ENCODE results near the gene MEX3D. TPM values are rescaled to one million over a fixed set of nuclear protein-coding genes. Genes with fewer than 3 reads are reported as not detected.
A peak's percentile ranks its signal among the peaks of the same experiment; 100 is the strongest.

MEX3D gene
- total RNA-seq, 1 donor from 2014 or later: 2.1 TPM

GRCh38 chr19:1598777-1599459, 30.8 kb upstream of the MEX3D start:
- Mint-ChIP-seq H3K4me3 (no peak overlapping the region), H3K27me3 (no peaks in the 10 kb centered on the region), H3K4me1 (peaks cover 21% of the 10 kb centered on the region), H3K36me3 (ENCODE audit: low read depth) (peaks cover 38% of the 10 kb centered on the region), H3K9me3 (no peaks in the 10 kb centered on the region), H3K27ac (no peak overlapping the region)
- ChIA-PET CTCF (no interaction called here), POLR2A (interaction anchor here (0.7 to 1.4 kb wide), 3 partner anchors 12 to 330 kb away, joined by 3 to 12 read pairs (median 4); partner anchors contain the start of gene CIRBP)
- ATAC-seq (ENCODE audit: low read depth) (no peak), DNase-seq (no peak)
- TF ChIP-seq CTCF (IDR thresholded peaks at IDR 0.05): no peak
- intact Hi-C loops (cut with micrococcal nuclease): no loop called here

- DNase-seq (no peak), ATAC-seq (ENCODE audit: low read depth) (no peak)
- Mint-ChIP-seq H3K4me1 (peaks cover 33% of the 10 kb centered on the region), H3K27ac (peak overlapping the region; percentile 86), H3K9me3 (no peaks in the 10 kb centered on the region), H3K4me3 (peak overlapping the region; percentile 89), H3K27me3 (no peaks in the 10 kb centered on the region), H3K36me3 (ENCODE audit: low read depth) (peaks cover 26% of the 10 kb centered on the region)
- POLR2A ChIA-PET: interaction anchor here (0.6 to 5.4 kb wide), 14 partner anchors 8 to 1442 kb away, joined by 3 to 88 read pairs (median 6); partner anchors contain the start of genes CIRBP, TCF3 and UQCR11
- intact Hi-C loops (cut with micrococcal nuclease): loop anchor here (2.0 to 5.0 kb wide), 4 partner anchors 75 to 796 kb away; partner anchors contain the start of genes ATP8B3, DAZAP1 and PTBP1
- no peak for TF ChIP-seq CTCF (IDR thresholded peaks at IDR 0.05)
- CTCF ChIA-PET: interaction anchor here (1.0 to 1.4 kb wide), 3 partner anchors 15 to 79 kb away, joined by 3 to 4 read pairs (median 4); no protein-coding TSS in a partner anchor
Observed at GRCh38 chr19:1593501-1593772, 25.3 kb upstream of the MEX3D start.

- H3K36me3 Mint-ChIP-seq (ENCODE audit: low read depth): peaks cover 21% of the 10 kb centered on the region
- H3K4me1 Mint-ChIP-seq: peaks cover 33% of the 10 kb centered on the region
- ChIA-PET POLR2A (interaction anchor here (0.5 to 5.4 kb wide), 19 partner anchors 8 to 1963 kb away, joined by 3 to 88 read pairs (median 5); partner anchors contain the start of genes ARHGAP45, CIRBP, TCF3 and UQCR11), CTCF (interaction anchor here (0.7 to 1.4 kb wide), 4 partner anchors 16 to 98 kb away, joined by 3 to 4 read pairs (median 4); no protein-coding TSS in a partner anchor)
- no peaks in the 10 kb centered on the region for H3K27me3 Mint-ChIP-seq
- peak within 1 kb of the TSS; percentile 90 for H3K4me3 Mint-ChIP-seq
- H3K9me3 Mint-ChIP-seq: no peaks in the 10 kb centered on the region
- intact Hi-C loops (cut with micrococcal nuclease): loop anchor here (1.0 to 5.0 kb wide), 5 partner anchors 12 to 796 kb away; partner anchors contain the start of genes ATP8B3, DAZAP1, PTBP1 and UQCR11
- DNase-seq (peak; percentile 89), ATAC-seq (ENCODE audit: low read depth) (peak; percentile 84)
- no peak for TF ChIP-seq CTCF (IDR thresholded peaks at IDR 0.05)
- H3K27ac Mint-ChIP-seq: peak within 1 kb of the TSS; percentile 89
Observed at GRCh38 chr19:1592755-1593500, 24.8 kb upstream of the MEX3D start, which contains the start of gene MBD3. MBD3 (minus strand) TSS chr19:1592865; CDS start chr19:1592631, 234 bp downstream.

GRCh38 chr19:1592024-1592754, 24.1 kb upstream of the MEX3D start:
- ChIA-PET CTCF (interaction anchor here (1.2 to 1.7 kb wide), 3 partner anchors 46 to 81 kb away, joined by 4 to 8 read pairs (median 4); no protein-coding TSS in a partner anchor), POLR2A (interaction anchor here (0.8 to 5.4 kb wide), 12 partner anchors 9 to 525 kb away, joined by 3 to 88 read pairs (median 5); partner anchors contain the start of genes ARHGAP45, CIRBP, TCF3 and UQCR11)
- Mint-ChIP-seq H3K4me3 (peak overlapping the region; percentile 90), H3K4me1 (peaks cover 28% of the 10 kb centered on the region), H3K9me3 (no peaks in the 10 kb centered on the region), H3K27ac (peak overlapping the region; percentile 89), H3K36me3 (ENCODE audit: low read depth) (peaks cover 13% of the 10 kb centered on the region), H3K27me3 (no peaks in the 10 kb centered on the region)
- TF ChIP-seq CTCF (IDR thresholded peaks at IDR 0.05): no peak
- intact Hi-C loops (cut with micrococcal nuclease): loop anchor here (1.0 to 5.0 kb wide), 5 partner anchors 13 to 795 kb away; partner anchors contain the start of genes ATP8B3, DAZAP1, PTBP1 and UQCR11
- ATAC-seq (ENCODE audit: low read depth): peak; percentile 75
- DNase-seq: peak; percentile 84
